ENCODE data around the gene SUOX.

SUOX gene

DNA sequence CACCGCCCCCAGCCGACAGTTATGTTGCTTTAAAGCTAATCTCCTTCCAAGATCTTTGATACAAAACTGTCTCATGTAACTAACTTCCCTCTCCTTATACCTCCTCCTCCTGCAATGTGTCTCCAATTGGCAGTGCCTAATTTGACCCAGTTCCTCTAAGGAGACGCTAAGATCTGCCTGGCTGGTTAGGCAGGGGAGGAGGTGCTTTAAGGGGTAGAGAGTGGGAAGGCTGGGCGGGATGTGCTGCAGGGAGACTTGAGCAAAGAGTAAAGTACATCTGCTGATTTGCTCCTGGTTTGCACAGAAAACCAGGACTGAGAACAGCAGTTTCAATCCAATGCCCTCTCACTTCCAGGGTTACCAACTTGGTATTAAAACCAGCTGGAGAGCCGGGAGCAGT lies 16.4 kb downstream of the SUOX start:
- Histone ChIP-seq H3K79me2 (ENCODE audit: low read length) (no peaks in the 10 kb centered on the region), H3K4me3 (ENCODE audit: low read length) (no peak overlapping the region), H2AFZ (ENCODE audit: low read depth, low read length) (no peak overlapping the region), H4K20me1 (ENCODE audit: insufficient read depth, low read length) (no peaks in the 10 kb centered on the region), H3K27ac (ENCODE audit: low read length) (no peak overlapping the region), H3K27me3 (ENCODE audit: low read depth, low read length) (no peaks in the 10 kb centered on the region), H3K36me3 (replicated peaks; ENCODE audit: low read depth, low read length) (no peaks in the 10 kb centered on the region), H3K9me3 (ENCODE audit: insufficient read depth, low read length) (no peaks in the 10 kb centered on the region), H3K4me2 (ENCODE audit: low read length) (no peak overlapping the region), H3K9ac (ENCODE audit: low read length) (no peak overlapping the region), H3K4me1 (ENCODE audit: low read length) (no peaks in the 10 kb centered on the region)
- TF ChIP-seq, protein P1, sequence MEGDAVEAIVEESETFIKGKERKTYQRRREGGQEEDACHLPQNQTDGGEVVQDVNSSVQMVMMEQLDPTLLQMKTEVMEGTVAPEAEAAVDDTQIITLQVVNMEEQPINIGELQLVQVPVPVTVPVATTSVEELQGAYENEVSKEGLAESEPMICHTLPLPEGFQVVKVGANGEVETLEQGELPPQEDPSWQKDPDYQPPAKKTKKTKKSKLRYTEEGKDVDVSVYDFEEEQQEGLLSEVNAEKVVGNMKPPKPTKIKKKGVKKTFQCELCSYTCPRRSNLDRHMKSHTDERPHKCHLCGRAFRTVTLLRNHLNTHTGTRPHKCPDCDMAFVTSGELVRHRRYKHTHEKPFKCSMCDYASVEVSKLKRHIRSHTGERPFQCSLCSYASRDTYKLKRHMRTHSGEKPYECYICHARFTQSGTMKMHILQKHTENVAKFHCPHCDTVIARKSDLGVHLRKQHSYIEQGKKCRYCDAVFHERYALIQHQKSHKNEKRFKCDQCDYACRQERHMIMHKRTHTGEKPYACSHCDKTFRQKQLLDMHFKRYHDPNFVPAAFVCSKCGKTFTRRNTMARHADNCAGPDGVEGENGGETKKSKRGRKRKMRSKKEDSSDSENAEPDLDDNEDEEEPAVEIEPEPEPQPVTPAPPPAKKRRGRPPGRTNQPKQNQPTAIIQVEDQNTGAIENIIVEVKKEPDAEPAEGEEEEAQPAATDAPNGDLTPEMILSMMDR (IDR thresholded peaks at IDR 0.05; ENCODE audit: low read depth, low read length) = no peak
- no peak for TF ChIP-seq EZH2phosphoT487 (IDR thresholded peaks at IDR 0.05; ENCODE audit: low read depth)

DNA sequence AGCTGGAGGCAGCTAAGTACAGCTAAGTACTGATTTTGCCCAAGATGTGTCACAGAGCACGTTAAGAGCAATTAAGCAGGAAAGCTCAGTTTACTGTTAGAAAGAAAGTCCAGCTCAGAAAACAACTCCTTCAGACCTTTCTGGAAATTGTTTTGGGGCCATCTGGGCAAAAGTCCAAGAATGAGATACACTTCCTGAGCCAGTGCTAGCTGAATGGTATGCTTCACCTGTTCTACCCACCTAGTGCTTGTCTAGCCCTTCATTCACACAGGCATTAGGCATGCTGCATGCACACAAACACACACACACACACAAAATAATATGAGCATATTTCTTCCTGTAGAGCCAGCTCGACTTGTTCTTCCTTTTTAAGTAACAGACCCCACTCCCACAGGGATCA lies 17.1 kb downstream of the SUOX start:
- Histone ChIP-seq H3K4me2 (ENCODE audit: low read length) (no peak overlapping the region), H3K4me3 (ENCODE audit: low read length) (no peak overlapping the region), H3K36me3 (replicated peaks; ENCODE audit: low read depth, low read length) (no peaks in the 10 kb centered on the region), H3K9ac (ENCODE audit: low read length) (no peak overlapping the region), H3K27ac (ENCODE audit: low read length) (no peak overlapping the region), H4K20me1 (ENCODE audit: insufficient read depth, low read length) (no peaks in the 10 kb centered on the region), H2AFZ (ENCODE audit: low read depth, low read length) (no peak overlapping the region), H3K27me3 (ENCODE audit: low read depth, low read length) (no peaks in the 10 kb centered on the region), H3K79me2 (ENCODE audit: low read length) (no peaks in the 10 kb centered on the region), H3K9me3 (ENCODE audit: insufficient read depth, low read length) (no peaks in the 10 kb centered on the region), H3K4me1 (ENCODE audit: low read length) (no peaks in the 10 kb centered on the region)
- no peak for TF ChIP-seq EZH2phosphoT487 (IDR thresholded peaks at IDR 0.05; ENCODE audit: low read depth)
- TF ChIP-seq, protein P1 (IDR thresholded peaks at IDR 0.05; ENCODE audit: low read depth, low read length) = no peak

DNA sequence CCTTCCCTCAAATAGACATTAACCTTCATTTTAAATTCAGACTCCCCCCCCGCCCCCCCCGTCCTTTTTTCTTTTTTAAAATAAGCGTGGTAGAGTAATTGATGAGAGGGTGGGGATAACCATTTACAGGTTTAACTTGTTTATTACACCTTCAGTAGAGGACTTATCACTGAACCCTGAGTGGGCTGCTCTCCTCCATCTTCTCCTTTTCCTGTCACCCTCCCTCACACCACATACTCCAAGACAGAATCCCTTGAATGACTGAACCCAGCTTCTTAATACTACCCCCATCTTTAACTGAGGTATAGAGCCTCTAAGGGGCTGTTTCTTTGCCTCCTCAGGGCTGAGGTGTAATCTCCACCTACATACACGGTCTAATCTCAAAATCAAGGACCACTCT lies 20.1 kb downstream of the SUOX start:
- H3K4me1 ChIP-seq (ENCODE audit: low read length) = peaks cover 6% of the 10 kb centered on the region
- no peak overlapping the region for H2AFZ ChIP-seq (ENCODE audit: low read depth, low read length)
- no peak overlapping the region for H3K27ac ChIP-seq (ENCODE audit: low read length)
- H3K4me3 ChIP-seq (ENCODE audit: low read length) = no peak overlapping the region
- no peak for TF ChIP-seq EZH2phosphoT487 (IDR thresholded peaks at IDR 0.05; ENCODE audit: low read depth)
- TF ChIP-seq, protein P1 (IDR thresholded peaks at IDR 0.05; ENCODE audit: low read depth, low read length) = no peak
- no peaks in the 10 kb centered on the region for H3K36me3 ChIP-seq (replicated peaks; ENCODE audit: low read depth, low read length)
- H3K9ac ChIP-seq (ENCODE audit: low read length) = no peak overlapping the region
- no peaks in the 10 kb centered on the region for H3K27me3 ChIP-seq (ENCODE audit: low read depth, low read length)
- H3K79me2 ChIP-seq (ENCODE audit: low read length) = no peaks in the 10 kb centered on the region
- H3K4me2 ChIP-seq (ENCODE audit: low read length) = no peak overlapping the region
- H3K9me3 ChIP-seq (ENCODE audit: insufficient read depth, low read length) = no peaks in the 10 kb centered on the region
- H4K20me1 ChIP-seq (ENCODE audit: insufficient read depth, low read length) = no peaks in the 10 kb centered on the region

DNA sequence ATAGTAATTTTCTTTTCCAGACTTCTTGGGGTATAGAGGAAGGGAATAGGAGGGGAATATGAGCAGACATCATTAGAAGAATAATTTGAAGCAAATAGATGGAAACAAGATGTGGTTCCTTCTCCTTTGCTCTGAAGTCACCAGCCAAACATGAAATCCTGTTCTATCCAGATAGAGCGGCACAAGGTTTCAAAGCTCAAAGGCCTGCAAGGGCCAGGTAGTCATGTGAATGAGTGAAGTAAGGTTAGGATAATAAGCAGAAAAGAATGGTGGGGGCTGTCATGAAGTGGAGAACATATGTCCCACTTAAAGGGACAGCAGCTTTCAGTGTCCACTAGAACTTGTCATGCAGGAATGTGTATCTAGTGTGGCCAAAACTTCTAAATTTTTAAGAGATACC lies 21.3 kb downstream of the SUOX start:
- Histone ChIP-seq H3K79me2 (ENCODE audit: low read length) (no peaks in the 10 kb centered on the region), H3K4me1 (ENCODE audit: low read length) (peaks cover 11% of the 10 kb centered on the region), H2AFZ (ENCODE audit: low read depth, low read length) (no peak overlapping the region), H3K9ac (ENCODE audit: low read length) (no peak overlapping the region), H4K20me1 (ENCODE audit: insufficient read depth, low read length) (no peaks in the 10 kb centered on the region), H3K4me2 (ENCODE audit: low read length) (no peak overlapping the region), H3K36me3 (replicated peaks; ENCODE audit: low read depth, low read length) (no peaks in the 10 kb centered on the region), H3K4me3 (ENCODE audit: low read length) (no peak overlapping the region), H3K27ac (ENCODE audit: low read length) (no peak overlapping the region), H3K27me3 (ENCODE audit: low read depth, low read length) (no peaks in the 10 kb centered on the region), H3K9me3 (ENCODE audit: insufficient read depth, low read length) (no peaks in the 10 kb centered on the region)
- TF ChIP-seq EZH2phosphoT487 (IDR thresholded peaks at IDR 0.05; ENCODE audit: low read depth) = no peak
- TF ChIP-seq, protein P1 (IDR thresholded peaks at IDR 0.05; ENCODE audit: low read depth, low read length) = no peak
